ENCODE results near the gene GABRA6. TPM values are rescaled to one million over a fixed set of nuclear protein-coding genes. Genes with fewer than 3 reads are reported as not detected.

GABRA6 gene
- not detected in 2 replicates for total RNA-seq (2016; rRNA removed; fragmentation: Illumina TruSeq; extraction: Trizol)
- not detected in 2 replicates for total RNA-seq (2016; cell fraction: cytosol; rRNA removed; fragmentation: Illumina TruSeq; extraction: Trizol; ENCODE audit: low read depth)
- not detected in 2 replicates for total RNA-seq (2016; cell fraction: insoluble cytoplasmic fraction; rRNA removed; fragmentation: Illumina TruSeq; extraction: Trizol)
- not detected in 2 replicates for total RNA-seq (2016; cell fraction: membrane; rRNA removed; fragmentation: Illumina TruSeq; extraction: Trizol)
- total RNA-seq (2016; cell fraction: nucleus; rRNA removed; fragmentation: Illumina TruSeq; extraction: Trizol) = not detected in 2 replicates
- polyA plus RNA-seq (2011; rRNA removed) = not detected in 2 replicates
- not detected in 2 replicates for polyA plus RNA-seq (2011; cell fraction: cytosol; rRNA removed)
- not detected in 2 replicates for polyA plus RNA-seq (2011; cell fraction: nucleus; rRNA removed)
- polyA plus RNA-seq (2012) = not detected in 2 replicates
- polyA plus RNA-seq (2016; cell fraction: cytosol; fragmentation: Illumina TruSeq; extraction: Trizol; ENCODE audit: low read depth) = not detected in 2 replicates
- not detected in 2 replicates for polyA plus RNA-seq (2016; cell fraction: insoluble cytoplasmic fraction; fragmentation: Illumina TruSeq; extraction: Trizol; ENCODE audit: low read depth)
- not detected in 2 replicates for polyA plus RNA-seq (2016; cell fraction: membrane; fragmentation: Illumina TruSeq; extraction: Trizol; ENCODE audit: low read depth)
- not detected in 2 replicates for polyA plus RNA-seq (2016; cell fraction: nucleus; fragmentation: Illumina TruSeq; extraction: Trizol; ENCODE audit: insufficient read depth, low read depth)
- polyA minus RNA-seq (2011; rRNA and poly(A)+ RNA removed; ENCODE audit: low replicate concordance) = not detected in 2 replicates
- not detected in 2 replicates for polyA minus RNA-seq (2011; cell fraction: cytosol; rRNA and poly(A)+ RNA removed)
- not detected in 2 replicates for polyA minus RNA-seq (2011; cell fraction: nucleus; rRNA and poly(A)+ RNA removed)
- Bru-seq, nascent RNA = not detected
- not detected for BruChase-seq, experiment 1, labeled RNA remaining after a 6-hour chase
- BruChase-seq, experiment 2, labeled RNA remaining after a 2-hour chase = not detected
- long read RNA-seq, experiment 1 = 0 reads
- long read RNA-seq, experiment 2 = 0 reads

GRCh38 chr5:161685461-161685860, at the start of gene GABRA6:
Gene GABRA6 (plus strand): TSS chr5:161685721. CDS start chr5:161685990, 269 bp downstream.
- CTCF ChIA-PET (ENCODE audit: low intra/inter-chr PET ratio, low total read pairs) = no interaction called here

More at GRCh38 chr5:161685461-161685860, at the start of gene GABRA6:
- H3K9ac ChIP-seq (ENCODE audit: insufficient read depth, low read depth, low read length) = no peak within 1 kb of the TSS
- 0% methylated on average over 4 of the region's 4 CpGs for WGBS (ENCODE audit: low lambda C conversion rate)
- no peaks in the 10 kb centered on the region for H3K27me3 ChIP-seq (ENCODE audit: control insufficient read depth in 1 of 2, insufficient read depth in 2 of 2, low read length in 2 of 2)
- no peaks in the 10 kb centered on the region for H3K36me3 ChIP-seq (replicated peaks in 1 of 2; ENCODE audit: control insufficient read depth in 1 of 2, insufficient read depth in 2 of 2, low read length in 2 of 2)
- DNase-seq (ENCODE audit: low spot score) (no peak), ATAC-seq (no peak), FAIRE-seq (no peak)
- H3K27ac ChIP-seq (ENCODE audit: extremely low read length, insufficient read depth, low read length) = no peak within 1 kb of the TSS
- H3K79me2 ChIP-seq (ENCODE audit: insufficient read depth, low read length) = no peaks in the 10 kb centered on the region
- no peak within 1 kb of the TSS for H2AFZ ChIP-seq (ENCODE audit: low read length)
- H4K20me1 ChIP-seq (ENCODE audit: insufficient read depth, low read length) = no peaks in the 10 kb centered on the region
- H3K4me1 ChIP-seq (ENCODE audit: insufficient read depth, low read length) = no peaks in the 10 kb centered on the region
- intact Hi-C loops (cut with micrococcal nuclease; ENCODE audit: unreplicated experiment) (no loop called here), in situ Hi-C loops (cut with HindIII; ENCODE audit: extremely low pct_ligation_motif_present, low pct_unique_long_range_greater_than_20kb) (no loop called here)
- H3K9me3 ChIP-seq (ENCODE audit: low read length) = no peaks in the 10 kb centered on the region
- H3K4me3 ChIP-seq (replicated peaks in 1 of 3; ENCODE audit: insufficient read depth in 1 of 3, low read depth in 2 of 3, low read length in 3 of 3) = no peak within 1 kb of the TSS
- POLR2A ChIA-PET = no interaction called here
- H3K4me2 ChIP-seq (ENCODE audit: low read depth, low read length) = no peak within 1 kb of the TSS
- TF ChIP-seq ZC3H13 (CRISPR knock-in tag; IDR thresholded peaks at IDR 0.05) (no peak), SNAPC4 (CRISPR knock-in tag; IDR thresholded peaks at IDR 0.05) (no peak), ZNF773 (CRISPR knock-in tag; IDR thresholded peaks at IDR 0.05; ENCODE audit: borderline replicate concordance) (no peak)
- BruUV-seq (replicated peaks) = no TSS peak
